Vagina (tissue), 2 donors: ENCODE measurements around the gene AGAP3.

Experiments
- CTCF ChIP-seq, 3 experiments: fragments of 450-650 bp in 2 of 3; fragments of 200-600 bp in 1 of 3; sonication (generic) in 1 of 3; IDR thresholded peaks; one replicate each; pipeline ENCODE4 v1.5.1; 2017 to 2019; ENCODE audit warnings: antibody characterized with exemption in 3 of 3, mild to moderate bottlenecking in 2 of 3, moderate library complexity in 2 of 3
- POLR2A ChIP-seq, 2 donors: fragments of 450-650 bp; IDR thresholded peaks; one replicate each; pipeline ENCODE4 v1.6.1; 2017; ENCODE audit warnings: antibody characterized with exemption in 2 of 2, mild to moderate bottlenecking in 2 of 2, moderate library complexity in 2 of 2

GRCh38 chr7:151185762-151186639 is 99.7 kb downstream of the AGAP3 start:
- no peak for TF ChIP-seq CTCF (IDR thresholded peaks at IDR 0.05)
- no peak for TF ChIP-seq POLR2A (IDR thresholded peaks at IDR 0.05)
